ENCODE data around the gene OTOGL. TPM values are rescaled to one million over a fixed set of nuclear protein-coding genes. Genes with fewer than 3 reads are reported as not detected.
"Not testable (repeated sequence)": the region's sequence is repeated elsewhere in the genome, so short reads cannot be mapped to it uniquely, and the experiment has no call there.

OTOGL gene
- total RNA-seq, 1 donor from 2014 or later = 0.62 TPM

GRCh38 chr12:80188576-80188975 is 89.2 kb downstream of the OTOGL start:
- DNase-seq = no peak

GRCh38 chr12:80189241-80189640 is 89.9 kb downstream of the OTOGL start:
- no peak for DNase-seq

- no peak for DNase-seq
Measured at GRCh38 chr12:80190001-80190400, 90.7 kb downstream of the OTOGL start.

GRCh38 chr12:80192087-80192486 is 92.8 kb downstream of the OTOGL start:
- no peak for DNase-seq

- no peak for DNase-seq
Measured at GRCh38 chr12:80193865-80194264, 94.5 kb downstream of the OTOGL start.

GRCh38 chr12:80195074-80195726 is 95.9 kb downstream of the OTOGL start:
- DNase-seq = peak; percentile 2

- DNase-seq = no peak
Measured at GRCh38 chr12:80195737-80196136, 96.4 kb downstream of the OTOGL start.

GRCh38 chr12:80196419-80196818 is 97.1 kb downstream of the OTOGL start:
- no peak for DNase-seq

GRCh38 chr12:80198782-80199337 is 99.5 kb downstream of the OTOGL start:
- DNase-seq = no peak

GRCh38 chr12:80199931-80200330 is 100.6 kb downstream of the OTOGL start:
- no peak for DNase-seq

GRCh38 chr12:80200414-80200813 is 101.1 kb downstream of the OTOGL start:
- no peak for DNase-seq

GRCh38 chr12:80201908-80202307 is 102.6 kb downstream of the OTOGL start:
- no peak for DNase-seq

- DNase-seq = no peak
Measured at GRCh38 chr12:80205960-80206359, 106.6 kb downstream of the OTOGL start.

- DNase-seq = no peak
Measured at GRCh38 chr12:80208071-80208470, 108.7 kb downstream of the OTOGL start.

GRCh38 chr12:80211671-80212070 is 112.3 kb downstream of the OTOGL start:
- no peak for DNase-seq

- no peak for DNase-seq
Measured at GRCh38 chr12:80212938-80213645, 113.8 kb downstream of the OTOGL start.

GRCh38 chr12:80213871-80214270 is 114.5 kb downstream of the OTOGL start:
- DNase-seq = no peak

GRCh38 chr12:80217011-80217535 is 117.7 kb downstream of the OTOGL start:
- DNase-seq = no peak

GRCh38 chr12:80218925-80219324 is 119.6 kb downstream of the OTOGL start:
- DNase-seq = not testable (repeated sequence)

- no peak for DNase-seq
Measured at GRCh38 chr12:80219345-80219744, 120.0 kb downstream of the OTOGL start.

- DNase-seq = no peak
Measured at GRCh38 chr12:80222261-80222660, 122.9 kb downstream of the OTOGL start.

GRCh38 chr12:80226576-80226975 is 127.2 kb downstream of the OTOGL start:
- DNase-seq = no peak

- DNase-seq = not testable (repeated sequence)
Measured at GRCh38 chr12:80227904-80228303, 128.6 kb downstream of the OTOGL start.

- DNase-seq = no peak
Measured at GRCh38 chr12:80230068-80230467, 130.7 kb downstream of the OTOGL start.
